GM23248 (cell line): ENCODE data around the gene PADI3. TPM values are rescaled to one million over a fixed set of nuclear protein-coding genes. Genes with fewer than 3 reads are reported as not detected.

Experiments
- DNase-seq: peaks from one replicate; pipeline ENCODE4 v3.0.0-alpha.2; 2015
- H2AFZ ChIP-seq: fragments of 200-600 bp; sonication (generic); 2 replicates; pipeline ENCODE4 v1.6.1; 2016; ENCODE audit warnings: antibody characterized with exemption
- H3F3A ChIP-seq: fragments of 200-600 bp; sonication (generic); 2 replicates; pipeline ENCODE4 v1.6.1; 2016; ENCODE audit warnings: mild to moderate bottlenecking, antibody characterized with exemption, mixed run types; ENCODE audit not compliant: insufficient read depth
- H3K27ac ChIP-seq: fragments of 200-600 bp; sonication (generic); 2 replicates; pipeline ENCODE4 v1.5.1; 2016; ENCODE audit warnings: mild to moderate bottlenecking
- H3K27me3 ChIP-seq: fragments of 200-600 bp; sonication (generic); replicated peaks from 2 replicates; pipeline ENCODE4 v1.6.1; 2016; ENCODE audit warnings: mild to moderate bottlenecking; ENCODE audit not compliant: insufficient read depth
- H3K36me3 ChIP-seq: fragments of 200-600 bp; sonication (generic); 2 replicates; pipeline ENCODE4 v1.6.1; 2016; ENCODE audit warnings: low read depth, mild to moderate bottlenecking
- H3K4me1 ChIP-seq: fragments of 200-600 bp; sonication (generic); 2 replicates; pipeline ENCODE4 v1.6.1; 2016; ENCODE audit warnings: mild to moderate bottlenecking; ENCODE audit not compliant: insufficient read depth
- H3K4me2 ChIP-seq: fragments of 200-600 bp; sonication (generic); one replicate; pipeline ENCODE4 v1.6.1; 2016; ENCODE audit warnings: mild to moderate bottlenecking; ENCODE audit not compliant: unreplicated experiment
- H3K4me3 ChIP-seq: fragments of 200-600 bp; sonication (generic); 2 replicates; pipeline ENCODE4 v1.5.1; 2016; ENCODE audit warnings: mild to moderate bottlenecking
- H3K79me2 ChIP-seq: fragments of 200-600 bp; sonication (generic); 2 replicates; pipeline ENCODE4 v1.6.1; 2016; ENCODE audit warnings: mild to moderate bottlenecking; ENCODE audit not compliant: insufficient read depth
- H3K9ac ChIP-seq: fragments of 200-600 bp; sonication (generic); 2 replicates; pipeline ENCODE4 v1.6.1; 2016; ENCODE audit warnings: mild to moderate bottlenecking
- H3K9me2 ChIP-seq: fragments of 200-600 bp; sonication (generic); 2 replicates; pipeline ENCODE4 v1.6.1; 2016; ENCODE audit warnings: mixed run types, mild to moderate bottlenecking, moderate library complexity; ENCODE audit not compliant: insufficient read depth
- H3K9me3 ChIP-seq: fragments of 200-600 bp; sonication (generic); one replicate; pipeline ENCODE4 v1.6.1; 2017; ENCODE audit warnings: low read depth
- H4K20me1 ChIP-seq: fragments of 200-600 bp; sonication (generic); 2 replicates; pipeline ENCODE4 v1.6.0; 2016; ENCODE audit not compliant: insufficient read depth
- EZH2 ChIP-seq: fragments of 200-600 bp; sonication (generic); IDR thresholded peaks from 2 replicates; pipeline ENCODE4 v1.6.1; 2018; ENCODE audit warnings: antibody characterized with exemption, mild to moderate bottlenecking; ENCODE audit not compliant: insufficient read depth, poor library complexity, severe bottlenecking
- EZH2phosphoT487 ChIP-seq: fragments of 200-600 bp; sonication (generic); IDR thresholded peaks from 2 replicates; pipeline ENCODE4 v1.6.1; 2018; ENCODE audit warnings: antibody characterized with exemption, moderate library complexity, mild to moderate bottlenecking, low read depth; ENCODE audit not compliant: insufficient read depth
- WGBS, 2 experiments: methylation state at CpG; one replicate each; pipeline ENCODE4 v1.1.6; 2015 to 2017; ENCODE audit warnings: low lambda C conversion rate in 2 of 2, low coverage in 1 of 2; ENCODE audit errors: missing lambda C conversion rate in 2 of 2; 5-methylcytosine and 5-hydroxymethylcytosine counted together
- in situ Hi-C: fragments of 300-500 bp; cut with MboI; formaldehyde crosslinking; loops from 2 replicates; pipeline ENCODE4 v1.15.0; 2020
- polyA plus RNA-seq: library from polyadenylated mRNA; unstranded; fragments of >200 nt; fragmentation: Nextera tagmentation; extraction: Ambion mirVana; gene quantifications from 2 replicates; pipeline ENCODE4 v1.2.1, GENCODE V29; 2016
- total RNA-seq: library from RNA; depleted of rRNA; stranded (reverse); fragments of >200 nt; shearing (Covaris generic); gene quantifications from 2 replicates; pipeline ENCODE4 v1.2.3, GENCODE V29; 2014

PADI3 gene
- total and polyA plus RNA-seq, 2 experiments from 2014 or later: not detected

GRCh38 chr1:17234405-17234804 lies 14.5 kb upstream of the PADI3 start:
- Histone ChIP-seq H3K27me3 (no peaks in the 10 kb centered on the region), H2AFZ (no peak overlapping the region), H3K9me2 (no peaks in the 10 kb centered on the region), H3K27ac (peak overlapping the region; percentile 61), H3K9ac (no peak overlapping the region), H3K79me2 (no peaks in the 10 kb centered on the region), H3K9me3 (no peaks in the 10 kb centered on the region), H3K36me3 (no peaks in the 10 kb centered on the region), H3K4me1 (peaks cover 25% of the 10 kb centered on the region), H4K20me1 (no peaks in the 10 kb centered on the region), H3K4me3 (no peak overlapping the region), H3F3A (peaks cover 20% of the 10 kb centered on the region), H3K4me2 (no peak overlapping the region)
- DNase-seq: no peak
- 100% methylated on average over 1 of the region's 1 CpG for WGBS, 2 experiments
- TF ChIP-seq EZH2phosphoT487 (no peak), EZH2 (no peak)
- in situ Hi-C loops: no loop called here

GRCh38 chr1:17235135-17235885 lies 13.6 kb upstream of the PADI3 start:
- no peaks in the 10 kb centered on the region for H3K36me3 ChIP-seq
- DNase-seq: no peak
- WGBS, 2 experiments: 88 to 90% methylated on average over 8 to 9 of the region's 9 CpGs
- H3F3A ChIP-seq: peaks cover 20% of the 10 kb centered on the region
- H3K9me2 ChIP-seq: no peaks in the 10 kb centered on the region
- peaks cover 25% of the 10 kb centered on the region for H3K4me1 ChIP-seq
- H3K79me2 ChIP-seq: no peaks in the 10 kb centered on the region
- no peaks in the 10 kb centered on the region for H4K20me1 ChIP-seq
- H3K4me3 ChIP-seq: no peak overlapping the region
- in situ Hi-C loops: loop anchor here (5.0 kb wide), 1 partner anchor 108 kb away; no protein-coding TSS in a partner anchor
- no peak overlapping the region for H3K4me2 ChIP-seq
- no peak overlapping the region for H3K27ac ChIP-seq
- H3K9me3 ChIP-seq: no peaks in the 10 kb centered on the region
- TF ChIP-seq EZH2phosphoT487 (no peak), EZH2 (no peak)
- no peak overlapping the region for H3K9ac ChIP-seq
- H2AFZ ChIP-seq: no peak overlapping the region
- H3K27me3 ChIP-seq: no peaks in the 10 kb centered on the region

GRCh38 chr1:17236779-17237560 lies 11.9 kb upstream of the PADI3 start:
- 25 to 28% methylated on average over 17 to 18 of the region's 18 CpGs for WGBS, 2 experiments
- Histone ChIP-seq H3K4me1 (peaks cover 25% of the 10 kb centered on the region), H3K36me3 (no peaks in the 10 kb centered on the region), H2AFZ (no peak overlapping the region), H4K20me1 (no peaks in the 10 kb centered on the region), H3K4me3 (no peak overlapping the region), H3K27me3 (no peaks in the 10 kb centered on the region), H3K27ac (no peak overlapping the region), H3K79me2 (no peaks in the 10 kb centered on the region), H3K9me3 (no peaks in the 10 kb centered on the region), H3K9ac (no peak overlapping the region), H3F3A (peaks cover 18% of the 10 kb centered on the region), H3K9me2 (no peaks in the 10 kb centered on the region), H3K4me2 (no peak overlapping the region)
- in situ Hi-C loops: loop anchor here (5.0 kb wide), 1 partner anchor 110 kb away; no protein-coding TSS in a partner anchor
- peak; percentile 83 for DNase-seq
- TF ChIP-seq EZH2: no peak
- TF ChIP-seq EZH2phosphoT487: no peak

DNA sequence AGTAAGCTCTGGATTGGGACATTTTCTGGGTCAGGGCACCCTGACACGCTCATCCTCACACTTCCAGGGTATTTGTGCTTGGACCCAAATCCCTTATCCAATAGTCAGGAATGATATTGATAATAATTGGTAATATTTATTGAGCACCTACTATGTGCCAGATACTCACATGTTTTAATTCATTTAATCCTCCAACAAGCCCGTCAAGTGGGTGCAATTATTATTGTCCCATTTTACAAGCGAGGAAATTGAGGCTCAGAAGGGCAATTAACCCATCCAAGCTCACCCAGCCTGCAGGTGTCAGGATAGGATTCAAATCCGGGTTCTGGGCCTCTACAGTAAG lies 11.4 kb upstream of the PADI3 start:
- H3K36me3 ChIP-seq: no peaks in the 10 kb centered on the region
- no peaks in the 10 kb centered on the region for H3K27me3 ChIP-seq
- no peaks in the 10 kb centered on the region for H4K20me1 ChIP-seq
- no peaks in the 10 kb centered on the region for H3K9me2 ChIP-seq
- H3F3A ChIP-seq: peaks cover 12% of the 10 kb centered on the region
- WGBS, 2 experiments: 74 to 84% methylated on average over 4 of the region's 4 CpGs
- no peak for TF ChIP-seq EZH2phosphoT487
- no peak for TF ChIP-seq EZH2
- H3K79me2 ChIP-seq: no peaks in the 10 kb centered on the region
- H3K9me3 ChIP-seq: no peaks in the 10 kb centered on the region
- no peak overlapping the region for H3K4me3 ChIP-seq
- H3K4me2 ChIP-seq: no peak overlapping the region
- peaks cover 21% of the 10 kb centered on the region for H3K4me1 ChIP-seq
- H2AFZ ChIP-seq: no peak overlapping the region
- in situ Hi-C loops: loop anchor here (5.0 kb wide), 1 partner anchor 110 kb away; no protein-coding TSS in a partner anchor
- no peak overlapping the region for H3K27ac ChIP-seq
- no peak overlapping the region for H3K9ac ChIP-seq
- DNase-seq: no peak
